HEK293 (cell line): Measurements from ENCODE around the gene TNXB.

Experiments
- CTCF ChIA-PET: fragments of 350-600 bp; formaldehyde crosslinking; extraction: SDS; loops from one replicate; lab custom pipeline; 2021; ENCODE audit warnings: antibody characterized with exemption; lab: Yijun Ruan, JAX
- POLR2A ChIA-PET: fragments of 300-600 bp; formaldehyde crosslinking; extraction: SDS; loops from one replicate; lab custom pipeline; 2020; ENCODE audit warnings: antibody characterized with exemption, inconsistent platforms; lab: Yijun Ruan, JAX
- H3K27ac ChIP-seq: fragments of 200-500 bp; sonication (Bioruptor generic); 2 replicates; pipeline ENCODE4 v1.5.1; 2014; ENCODE audit warnings: low read depth, low read length, control low read depth, inconsistent platforms; ENCODE audit errors: extremely low read depth
- H3K36me3 ChIP-seq, 2 experiments: fragments of 200-500 bp in 1 of 2; sonication (Bioruptor generic) in 1 of 2; 1 replicate in 1 of 2; 2 replicates in 1 of 2; pipeline ENCODE4 v1.5.1; 2014 to 2017; ENCODE audit warnings: inconsistent platforms in 2 of 2, low read length in 2 of 2; ENCODE audit not compliant: control insufficient read depth in 2 of 2, insufficient read depth in 1 of 2
- H3K4me1 ChIP-seq: fragments of 200-500 bp; sonication (Bioruptor generic); 2 replicates; pipeline ENCODE4 v1.5.1; 2014; ENCODE audit warnings: mild to moderate bottlenecking, low read length, inconsistent platforms; ENCODE audit not compliant: control insufficient read depth, insufficient read depth
- H3K4me3 ChIP-seq: 2 replicates; pipeline ENCODE4 v1.5.1; 2011; ENCODE audit warnings: low read depth, mild to moderate bottlenecking, control low read depth, low read length, moderate library complexity
- H3K9me3 ChIP-seq: fragments of 200-500 bp; sonication (Bioruptor generic); 2 replicates; pipeline ENCODE4 v1.5.1; 2014; ENCODE audit warnings: low read depth, low read length, inconsistent platforms; ENCODE audit not compliant: control insufficient read depth, insufficient read depth
- EGR2 ChIP-seq: fragments of 450-650 bp; formaldehyde crosslinking; IDR thresholded peaks from 2 replicates; pipeline ENCODE4 v1.5.1; 2016; ENCODE audit warnings: low read depth, missing biosample characterization, missing genetic modification characterization
- HIC1 ChIP-seq: fragments of 450-650 bp; formaldehyde crosslinking; IDR thresholded peaks from 2 replicates; pipeline ENCODE4 v1.5.1; 2016; ENCODE audit warnings: missing biosample characterization, missing genetic modification characterization
- INSM2 ChIP-seq: fragments of 450-650 bp; formaldehyde crosslinking; IDR thresholded peaks from 2 replicates; pipeline ENCODE4 v1.5.1; 2016; ENCODE audit warnings: missing biosample characterization, missing genetic modification characterization
- KLF10 ChIP-seq: fragments of 450-650 bp; IDR thresholded peaks from 2 replicates; pipeline ENCODE4 v1.5.1; 2018; ENCODE audit warnings: missing biosample characterization, mild to moderate bottlenecking, missing genetic modification characterization
- KLF16 ChIP-seq: fragments of 450-650 bp; formaldehyde crosslinking; IDR thresholded peaks from 2 replicates; pipeline ENCODE4 v1.5.1; 2017; ENCODE audit warnings: missing biosample characterization, missing genetic modification characterization
- MEIS1 ChIP-seq: sonication (generic); formaldehyde crosslinking; IDR thresholded peaks from 2 replicates; pipeline ENCODE4 v1.8.1; 2022; ENCODE audit warnings: missing genetic modification reagents, mild to moderate bottlenecking, borderline replicate concordance
- MZF1 ChIP-seq: fragments of 450-650 bp; formaldehyde crosslinking; IDR thresholded peaks from 2 replicates; pipeline ENCODE4 v1.5.1; 2017; ENCODE audit warnings: missing biosample characterization, missing genetic modification characterization, borderline replicate concordance
- PRDM1 ChIP-seq: fragments of 450-650 bp; formaldehyde crosslinking; IDR thresholded peaks from 2 replicates; pipeline ENCODE4; 2016; ENCODE audit warnings: missing biosample characterization, missing genetic modification characterization
- TCF7L2 ChIP-seq: IDR thresholded peaks from 2 replicates; pipeline ENCODE4 v1.6.1; 2011; ENCODE audit warnings: low read depth, mild to moderate bottlenecking, inconsistent platforms, low read length, moderate library complexity, borderline replicate concordance
- ZBTB48 ChIP-seq: fragments of 450-650 bp; formaldehyde crosslinking; IDR thresholded peaks from 2 replicates; pipeline ENCODE4 v1.5.1; 2016; ENCODE audit warnings: missing biosample characterization, missing genetic modification characterization
- ZFHX2 ChIP-seq: fragments of 450-650 bp; formaldehyde crosslinking; conservative IDR thresholded peaks from 2 replicates; pipeline ENCODE4 v1.5.1; 2016; ENCODE audit warnings: missing biosample characterization, missing genetic modification characterization
- ZNF10 ChIP-seq: fragments of 450-650 bp; formaldehyde crosslinking; IDR thresholded peaks from 2 replicates; pipeline ENCODE4 v1.5.1; 2017; ENCODE audit warnings: missing biosample characterization, missing genetic modification characterization
- ZNF138 ChIP-seq: fragments of 450-650 bp; formaldehyde crosslinking; IDR thresholded peaks from 2 replicates; pipeline ENCODE4 v1.5.1; 2016; ENCODE audit warnings: missing biosample characterization, missing genetic modification characterization, borderline replicate concordance
- ZNF140 ChIP-seq: fragments of 450-650 bp; formaldehyde crosslinking; IDR thresholded peaks from 2 replicates; pipeline ENCODE4 v1.5.1; 2016; ENCODE audit warnings: missing biosample characterization, missing genetic modification characterization
- ZNF324 ChIP-seq: fragments of 450-650 bp; formaldehyde crosslinking; IDR thresholded peaks from 2 replicates; pipeline ENCODE4 v1.5.1; 2016; ENCODE audit warnings: missing biosample characterization, missing genetic modification characterization
- ZNF335 ChIP-seq: fragments of 450-650 bp; formaldehyde crosslinking; conservative IDR thresholded peaks from 2 replicates; pipeline ENCODE4 v1.5.1; 2016; ENCODE audit warnings: missing biosample characterization, missing genetic modification characterization
- ZNF354C ChIP-seq: fragments of 450-650 bp; formaldehyde crosslinking; IDR thresholded peaks from 2 replicates; pipeline ENCODE4 v1.5.1; 2016; ENCODE audit warnings: missing biosample characterization, missing genetic modification characterization, low read depth, borderline replicate concordance
- ZNF362 ChIP-seq: fragments of 450-650 bp; formaldehyde crosslinking; IDR thresholded peaks from 2 replicates; pipeline ENCODE4 v1.5.1; 2016; ENCODE audit warnings: missing biosample characterization, missing genetic modification characterization
- ZNF416 ChIP-seq: fragments of 450-650 bp; formaldehyde crosslinking; IDR thresholded peaks from 2 replicates; pipeline ENCODE4 v1.5.1; 2016; ENCODE audit warnings: missing biosample characterization, missing genetic modification characterization
- ZNF423 ChIP-seq: fragments of 450-650 bp; formaldehyde crosslinking; IDR thresholded peaks from 2 replicates; pipeline ENCODE4 v1.5.1; 2016; ENCODE audit warnings: missing biosample characterization, missing genetic modification characterization
- ZNF560 ChIP-seq: fragments of 450-650 bp; formaldehyde crosslinking; IDR thresholded peaks from 2 replicates; pipeline ENCODE4 v1.5.1; 2017; ENCODE audit warnings: missing biosample characterization, missing genetic modification characterization, borderline replicate concordance
- ZNF600 ChIP-seq: fragments of 450-650 bp; formaldehyde crosslinking; IDR thresholded peaks from 2 replicates; pipeline ENCODE4 v1.5.1; 2016; ENCODE audit warnings: missing biosample characterization, missing genetic modification characterization
- ZNF626 ChIP-seq: fragments of 450-650 bp; sonication (Bioruptor Pico); formaldehyde crosslinking; IDR thresholded peaks from 2 replicates; pipeline ENCODE4 v1.5.1; 2018; ENCODE audit warnings: missing biosample characterization, missing genetic modification characterization, inconsistent platforms
- ZNF629 ChIP-seq: fragments of 450-650 bp; formaldehyde crosslinking; IDR thresholded peaks from 2 replicates; pipeline ENCODE4 v1.5.1; 2017; ENCODE audit warnings: missing biosample characterization, missing genetic modification characterization
- ZNF701 ChIP-seq: fragments of 450-650 bp; formaldehyde crosslinking; IDR thresholded peaks from 2 replicates; pipeline ENCODE4 v1.5.1; 2016; ENCODE audit warnings: missing biosample characterization, missing genetic modification characterization
- ZNF777 ChIP-seq: fragments of 450-650 bp; formaldehyde crosslinking; IDR thresholded peaks from 2 replicates; pipeline ENCODE4 v1.5.1; 2017; ENCODE audit warnings: missing biosample characterization, missing genetic modification characterization, borderline replicate concordance
- TF ChIP-seq, protein P1 (sequence below): fragments of 450-650 bp; formaldehyde crosslinking; IDR thresholded peaks from 2 replicates; pipeline ENCODE4 v1.5.1; 2017; ENCODE audit warnings: missing biosample characterization, missing genetic modification characterization

TNXB gene

GRCh38 chr6:32147401-32148132, 38.4 kb upstream of the TNXB start (continued):
- TF ChIP-seq ZNF777 (tag by site-specific recombination) (no peak), ZNF560 (tag by site-specific recombination) (no peak), ZNF10 (tag by site-specific recombination) (no peak), TCF7L2 (no peak), KLF10 (tag by site-specific recombination) (no peak)

- Histone ChIP-seq H3K9me3 (no peaks in the 10 kb centered on the region), H3K36me3 (no peaks in the 10 kb centered on the region), H3K27ac (no peak overlapping the region), H3K4me1 (0 out of 2 replicates have a peak, but pooled peaks cover 2% of the 10 kb centered on the region)
- ChIA-PET POLR2A (interaction anchor here (1.0 to 3.2 kb wide), 2 partner anchors 16 to 28 kb away, joined by 3 to 26 read pairs; partner anchors contain the start of gene FKBPL), CTCF (interaction anchor here (0.7 to 2.1 kb wide), 6 partner anchors 8 to 976 kb away, joined by 3 to 9 read pairs (median 6); no protein-coding TSS in a partner anchor)
- TF ChIP-seq ZNF416 (tag by site-specific recombination), result no peak
- TF ChIP-seq, protein P1, sequence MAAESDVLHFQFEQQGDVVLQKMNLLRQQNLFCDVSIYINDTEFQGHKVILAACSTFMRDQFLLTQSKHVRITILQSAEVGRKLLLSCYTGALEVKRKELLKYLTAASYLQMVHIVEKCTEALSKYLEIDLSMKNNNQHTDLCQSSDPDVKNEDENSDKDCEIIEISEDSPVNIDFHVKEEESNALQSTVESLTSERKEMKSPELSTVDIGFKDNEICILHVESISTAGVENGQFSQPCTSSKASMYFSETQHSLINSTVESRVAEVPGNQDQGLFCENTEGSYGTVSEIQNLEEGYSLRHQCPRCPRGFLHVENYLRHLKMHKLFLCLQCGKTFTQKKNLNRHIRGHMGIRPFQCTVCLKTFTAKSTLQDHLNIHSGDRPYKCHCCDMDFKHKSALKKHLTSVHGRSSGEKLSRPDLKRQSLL, result no peak
- 0 out of 2 replicates have a peak, but pooled peaks have one; percentile 12 for TF ChIP-seq ZFHX2 (tag by site-specific recombination)
- 0 out of 2 replicates have a peak, but pooled peaks have one; percentile 3 for TF ChIP-seq PRDM1 (tag by site-specific recombination)
- peak; percentile 27; the same call in 1 of the 2 replicates for TF ChIP-seq EGR2 (tag by site-specific recombination)
- 0 out of 2 replicates have a peak, but pooled peaks have one; percentile 1 for TF ChIP-seq KLF16 (tag by site-specific recombination)
- TF ChIP-seq ZNF335, result peak; percentile 18; the same call in 1 of the 2 replicates
- TF ChIP-seq, all 188 proteins: peak for 5
- no peak overlapping the region for H3K4me3 ChIP-seq
Observed at GRCh38 chr6:32146687-32147086, 37.5 kb upstream of the TNXB start.

GRCh38 chr6:32146287-32146686, 37.1 kb upstream of the TNXB start:
- CTCF ChIA-PET, result interaction anchor here (0.7 to 2.1 kb wide), 8 partner anchors 9 to 977 kb away, joined by 3 to 9 read pairs (median 4); no protein-coding TSS in a partner anchor
- POLR2A ChIA-PET, result interaction anchor here (1.0 to 3.2 kb wide), 2 partner anchors 16 to 28 kb away, joined by 3 to 26 read pairs; partner anchors contain the start of gene FKBPL
- H3K36me3 ChIP-seq, result no peaks in the 10 kb centered on the region
- H3K9me3 ChIP-seq, result no peaks in the 10 kb centered on the region
- no peak overlapping the region for H3K4me3 ChIP-seq
- no peak overlapping the region for H3K27ac ChIP-seq
- 0 out of 2 replicates have a peak, but pooled peaks cover 2% of the 10 kb centered on the region for H3K4me1 ChIP-seq
- peak; percentile 39; the same call in 1 of the 2 replicates for TF ChIP-seq ZNF600 (tag by site-specific recombination)
- no peak for TF ChIP-seq MEIS1 (CRISPR knock-in tag)
- no peak for TF ChIP-seq ZNF140 (tag by site-specific recombination)
- no peak for TF ChIP-seq ZNF362
- no peak for TF ChIP-seq INSM2
- TF ChIP-seq ZNF701 (tag by site-specific recombination), result no peak
- no peak for TF ChIP-seq ZNF626 (tag by site-specific recombination)
- TF ChIP-seq MZF1, result no peak
- TF ChIP-seq ZNF324, result peak; percentile 89
- TF ChIP-seq ZNF423 (tag by site-specific recombination), result no peak
- TF ChIP-seq ZNF138 (tag by site-specific recombination), result no peak
- TF ChIP-seq HIC1 (tag by site-specific recombination), result no peak
- no peak for TF ChIP-seq ZNF354C (tag by site-specific recombination)
- TF ChIP-seq ZNF629 (tag by site-specific recombination), result peak; percentile 47; the same call in 1 of the 2 replicates
- TF ChIP-seq ZBTB48 (tag by site-specific recombination), result peak; percentile 99
